ENCODE measurements around the gene AP1S1.

DNA sequence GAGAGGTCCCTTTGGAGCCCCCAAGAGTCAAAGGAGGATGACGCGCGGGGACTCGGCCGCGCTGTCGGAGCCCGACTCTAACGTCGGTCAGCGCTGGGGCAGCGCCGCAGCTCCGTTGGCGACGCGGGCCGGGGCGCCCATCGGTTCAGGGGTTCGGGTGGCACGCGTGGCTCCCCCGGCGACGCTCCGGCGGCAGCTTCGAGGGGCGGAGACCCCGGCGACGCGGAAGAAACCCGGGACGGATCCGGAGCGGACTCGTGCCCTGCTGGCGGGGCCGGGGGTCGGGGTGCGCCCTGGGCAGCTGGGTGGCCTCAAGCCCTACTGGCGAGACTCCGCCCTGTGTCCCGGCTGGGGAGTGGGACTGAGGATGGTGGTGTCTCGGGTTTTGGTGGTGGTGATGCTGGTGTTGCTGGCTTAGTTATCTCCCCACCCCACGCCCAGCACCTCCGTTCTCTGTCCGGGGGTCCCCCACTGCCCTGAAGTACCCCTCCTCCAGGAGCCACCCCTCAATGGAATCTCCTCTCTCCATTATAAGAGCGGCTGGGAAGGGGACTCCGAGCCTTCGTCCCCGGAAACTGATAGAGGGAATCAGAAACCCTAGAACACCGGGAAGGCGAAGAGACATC is 26.0 kb downstream of the AP1S1 start, which contains the start of gene NAT16:
- no peak for TF ChIP-seq EZH2 (IDR thresholded peaks at IDR 0.05; ENCODE audit: borderline replicate concordance, low read length)
- TF ChIP-seq, protein P1, sequence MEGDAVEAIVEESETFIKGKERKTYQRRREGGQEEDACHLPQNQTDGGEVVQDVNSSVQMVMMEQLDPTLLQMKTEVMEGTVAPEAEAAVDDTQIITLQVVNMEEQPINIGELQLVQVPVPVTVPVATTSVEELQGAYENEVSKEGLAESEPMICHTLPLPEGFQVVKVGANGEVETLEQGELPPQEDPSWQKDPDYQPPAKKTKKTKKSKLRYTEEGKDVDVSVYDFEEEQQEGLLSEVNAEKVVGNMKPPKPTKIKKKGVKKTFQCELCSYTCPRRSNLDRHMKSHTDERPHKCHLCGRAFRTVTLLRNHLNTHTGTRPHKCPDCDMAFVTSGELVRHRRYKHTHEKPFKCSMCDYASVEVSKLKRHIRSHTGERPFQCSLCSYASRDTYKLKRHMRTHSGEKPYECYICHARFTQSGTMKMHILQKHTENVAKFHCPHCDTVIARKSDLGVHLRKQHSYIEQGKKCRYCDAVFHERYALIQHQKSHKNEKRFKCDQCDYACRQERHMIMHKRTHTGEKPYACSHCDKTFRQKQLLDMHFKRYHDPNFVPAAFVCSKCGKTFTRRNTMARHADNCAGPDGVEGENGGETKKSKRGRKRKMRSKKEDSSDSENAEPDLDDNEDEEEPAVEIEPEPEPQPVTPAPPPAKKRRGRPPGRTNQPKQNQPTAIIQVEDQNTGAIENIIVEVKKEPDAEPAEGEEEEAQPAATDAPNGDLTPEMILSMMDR (IDR thresholded peaks at IDR 0.05; ENCODE audit: low read length) = no peak

Measured in OCI-LY1 (cell line).